ELF-1 (cell line): Measurements from ENCODE around the gene PLCH1.

Experiments used
- DNase-seq: peaks from one replicate; pipeline ENCODE4 v3.0.0-alpha.2; 2016; ENCODE audit warnings: low read depth, low spot score

Gene PLCH1

DNA sequence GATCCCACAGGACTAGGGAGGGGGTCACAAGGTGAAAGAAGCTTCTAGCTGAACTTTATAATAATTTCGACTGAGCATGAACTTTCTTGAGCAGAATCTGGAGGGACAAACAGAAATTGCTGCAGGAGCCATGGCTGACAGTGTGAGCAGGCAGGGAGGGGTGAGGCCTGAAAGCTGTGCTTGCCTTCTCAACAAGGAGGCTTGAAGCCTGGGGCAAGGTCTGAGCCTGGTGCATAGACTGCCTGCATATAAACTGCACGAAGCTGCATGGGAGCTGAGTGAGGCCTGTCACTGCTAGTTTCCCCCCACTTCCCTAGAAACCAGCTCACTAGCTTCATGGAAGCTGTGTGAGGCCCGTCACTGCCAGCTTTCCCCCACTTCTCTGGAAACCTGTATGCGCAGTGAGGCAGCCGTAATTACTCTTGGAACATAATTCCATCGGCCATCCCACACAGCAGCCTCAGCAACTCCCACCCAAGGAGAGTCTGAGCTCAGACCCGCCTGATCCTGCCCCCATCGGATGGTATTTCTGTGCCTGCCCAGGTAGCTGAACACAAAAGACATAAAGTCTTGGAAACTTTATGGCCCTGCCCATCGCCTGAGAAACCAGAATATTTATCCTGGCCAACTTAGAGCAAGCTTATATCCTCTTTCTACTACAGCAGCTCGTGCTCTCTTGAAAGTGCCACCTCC is 136.5 kb downstream of the PLCH1 start:
- peak; percentile 60 for DNase-seq

DNA sequence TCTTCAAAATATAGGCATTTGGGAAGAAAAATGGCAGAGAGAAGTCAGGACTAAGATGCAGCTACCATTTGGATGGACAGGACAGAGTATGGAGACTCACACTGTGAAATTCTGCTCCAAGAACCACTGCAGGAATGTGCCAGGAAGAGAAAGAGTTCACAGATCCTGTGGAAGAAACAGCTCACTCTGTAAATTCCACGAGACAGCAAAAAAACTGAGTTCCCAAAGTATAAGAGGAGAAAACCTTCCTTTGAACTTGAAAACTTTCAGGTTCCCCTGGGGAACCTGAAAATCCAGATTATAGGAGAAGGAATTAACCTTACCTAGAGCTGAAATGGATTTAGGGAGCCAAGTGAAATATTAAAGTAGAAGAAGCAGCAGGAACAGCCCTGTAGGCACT is 137.1 kb downstream of the PLCH1 start:
- no peak for DNase-seq

DNA sequence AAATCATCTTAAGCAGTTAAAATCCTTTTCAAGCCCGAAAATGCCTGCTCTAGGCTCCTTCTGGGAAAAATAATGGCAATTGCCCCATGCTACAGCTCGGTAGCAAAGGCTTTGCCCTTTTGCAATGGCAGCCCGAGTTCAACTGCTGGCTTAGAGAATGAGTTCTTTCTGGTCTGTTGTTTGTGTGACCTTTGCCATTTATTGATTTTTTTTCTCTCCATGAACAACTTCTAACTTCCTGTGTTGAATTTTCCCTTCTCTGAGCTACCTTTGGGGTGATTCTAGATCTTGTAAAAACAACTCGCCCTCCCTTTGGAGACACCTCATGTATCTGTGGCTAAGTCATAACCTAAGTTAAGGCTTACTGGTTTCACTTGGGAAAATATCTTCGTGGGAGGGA is 139.3 kb downstream of the PLCH1 start:
- DNase-seq = no peak

DNA sequence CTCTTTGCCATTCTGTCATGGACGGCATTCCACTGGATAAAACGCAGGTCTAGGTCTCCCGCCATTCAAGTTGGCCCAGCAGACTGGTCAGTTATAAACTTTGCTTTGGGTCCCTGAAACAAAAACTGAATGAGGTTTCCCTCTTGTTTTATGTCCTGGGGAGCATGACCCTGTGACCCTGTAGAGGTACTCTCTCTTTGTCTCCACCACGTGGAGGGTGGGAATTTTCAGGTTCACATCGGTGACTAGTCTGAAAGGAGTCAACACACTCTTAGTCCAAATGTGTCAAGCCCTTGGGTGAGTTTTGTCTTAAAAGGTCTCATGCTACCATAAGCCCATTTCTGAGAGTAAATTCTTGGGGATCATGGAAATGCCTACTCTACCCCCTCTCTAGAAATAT is 139.9 kb downstream of the PLCH1 start:
- peak; percentile 21 for DNase-seq

DNA sequence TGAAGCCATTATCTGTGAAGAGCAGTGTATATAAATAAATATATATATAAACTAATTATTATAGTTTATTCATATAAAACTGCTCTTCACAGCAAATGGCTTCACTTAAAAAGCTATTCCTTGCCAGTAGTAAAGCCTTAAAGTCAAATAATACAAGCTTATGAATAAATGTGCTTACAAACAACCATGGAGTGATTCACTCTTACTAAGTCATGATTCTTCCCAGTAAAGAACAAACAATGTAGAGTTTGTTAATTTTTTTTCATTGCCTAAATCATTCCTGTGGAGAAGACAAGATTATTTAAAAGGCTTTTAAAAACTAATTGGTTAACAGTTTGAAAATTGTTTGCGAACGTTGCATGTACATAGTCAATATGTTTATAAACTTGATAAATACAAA is 140.7 kb downstream of the PLCH1 start:
- DNase-seq = no peak

DNA sequence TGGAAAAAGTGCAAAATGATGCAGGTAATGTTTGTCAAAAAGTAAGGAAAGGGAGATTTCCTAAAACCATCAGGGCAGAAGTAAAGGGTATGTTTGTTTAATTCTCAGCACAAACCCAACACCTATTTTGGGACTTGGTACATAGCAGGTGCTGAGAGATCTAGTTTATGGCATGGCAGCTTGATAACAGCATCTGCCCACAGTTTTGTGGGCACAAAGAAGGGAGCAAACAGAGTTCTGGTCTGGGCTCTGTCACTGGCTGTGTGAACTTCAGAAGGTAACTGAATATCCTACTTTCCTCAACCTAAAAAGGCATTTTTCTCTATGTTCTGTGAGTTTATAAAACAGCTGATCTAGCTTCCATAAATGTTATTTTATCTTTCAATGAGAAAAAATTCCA is 141.6 kb downstream of the PLCH1 start:
- no peak for DNase-seq

DNA sequence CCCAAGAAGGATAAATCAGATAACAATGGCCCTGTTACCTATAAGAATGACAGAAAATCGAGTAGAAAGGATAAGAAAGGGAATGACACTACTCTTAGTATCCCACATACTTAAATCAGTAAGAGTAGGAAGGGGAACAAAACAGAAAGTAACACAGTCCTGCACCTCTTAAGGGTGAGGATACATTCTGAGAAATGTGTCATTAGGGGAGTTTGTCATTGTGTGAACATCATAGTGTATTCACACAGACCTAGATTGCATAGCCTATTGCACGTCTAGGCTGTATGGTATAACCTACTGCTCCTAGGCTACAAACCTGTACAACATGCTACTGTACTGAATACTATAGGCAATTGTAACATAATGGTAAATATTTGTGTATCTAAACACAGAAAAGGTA is 142.6 kb downstream of the PLCH1 start:
- DNase-seq = no peak

DNA sequence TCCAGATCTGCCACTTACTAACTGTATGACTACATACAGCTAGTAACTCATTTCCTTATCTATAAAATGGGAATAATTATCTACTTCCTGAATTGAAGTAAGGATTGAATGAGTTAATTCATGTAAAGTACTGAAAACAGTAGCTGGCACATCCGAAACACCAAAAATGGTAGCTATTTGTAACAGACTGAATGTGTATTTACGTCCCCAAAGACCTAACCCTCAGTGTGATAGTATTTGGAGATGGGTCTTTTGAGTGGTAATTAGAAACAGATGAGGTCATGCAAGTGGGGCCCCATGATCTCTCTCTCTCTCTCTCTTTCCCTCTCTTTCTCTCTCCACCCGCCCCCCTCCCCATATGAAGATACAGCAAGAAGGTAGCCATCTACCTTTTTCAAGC is 146.2 kb downstream of the PLCH1 start:
- DNase-seq = no peak

DNA sequence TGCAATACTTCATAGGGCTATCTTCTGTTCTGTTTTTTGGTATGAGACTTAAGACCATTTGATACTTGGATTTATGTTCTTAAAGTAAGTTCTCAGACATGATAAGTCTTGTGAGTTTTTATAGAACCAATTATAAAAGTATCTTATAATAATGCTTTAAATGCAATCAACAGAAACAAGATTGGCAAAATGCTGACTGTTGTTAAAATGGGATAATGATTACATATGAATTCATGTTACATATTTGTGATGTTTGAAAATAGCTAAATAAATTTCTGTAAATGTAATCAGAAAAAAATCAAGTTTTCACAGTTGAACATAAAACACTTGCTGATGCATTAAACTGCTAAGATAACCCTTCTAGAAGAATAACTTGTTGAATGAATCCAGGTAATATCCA is 148.3 kb downstream of the PLCH1 start:
- DNase-seq = no peak

DNA sequence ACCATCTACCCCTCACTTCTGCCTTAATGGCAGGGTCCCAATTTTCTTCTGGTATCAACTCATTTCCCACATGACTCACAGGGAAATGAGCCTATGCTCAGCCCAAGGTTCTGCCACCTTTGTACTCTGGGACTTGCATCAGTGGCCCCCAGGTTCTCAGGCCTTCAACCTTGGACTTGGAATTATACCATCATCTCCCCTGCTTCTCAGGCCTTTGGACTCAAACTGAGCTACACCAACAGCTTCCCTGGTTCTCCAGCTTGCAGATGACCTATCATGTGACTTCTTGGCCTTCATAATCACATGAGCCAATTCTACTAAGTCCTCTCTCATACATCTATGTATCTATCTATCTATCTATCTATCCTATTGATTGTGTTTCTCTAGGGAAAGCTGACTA is 149.5 kb downstream of the PLCH1 start:
- DNase-seq = no peak

DNA sequence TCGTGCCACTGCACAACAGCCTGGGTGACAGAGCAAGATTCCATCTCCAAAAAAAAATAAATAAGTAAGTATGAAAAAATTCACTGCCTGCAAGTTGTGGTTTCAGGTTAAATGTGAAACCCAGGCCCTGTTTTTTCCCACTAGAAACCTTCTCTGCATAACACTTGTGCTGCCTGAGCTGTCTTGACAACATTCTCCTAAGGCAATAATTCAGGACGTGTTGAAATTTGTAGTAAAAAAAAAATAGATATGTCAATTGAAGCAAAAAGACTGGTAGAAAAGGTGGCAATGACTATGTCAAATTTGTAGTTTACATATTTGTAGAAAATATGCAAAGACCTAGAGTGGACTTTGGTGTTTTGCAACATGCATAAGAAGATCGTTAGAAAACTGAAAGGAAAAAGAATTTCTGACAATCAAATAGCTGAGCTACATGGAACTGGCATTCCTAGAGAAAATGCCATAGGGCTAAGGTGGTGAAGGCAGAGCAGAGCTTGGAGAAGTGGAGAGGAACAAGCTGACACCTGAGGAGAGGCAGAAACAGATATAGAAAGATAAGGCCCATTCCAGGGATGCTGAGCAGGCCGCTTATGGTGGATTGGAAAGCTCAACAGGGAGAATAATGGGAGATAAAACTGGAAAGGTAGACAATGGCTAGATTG is 150.2 kb downstream of the PLCH1 start:
- DNase-seq = peak; percentile 40

DNA sequence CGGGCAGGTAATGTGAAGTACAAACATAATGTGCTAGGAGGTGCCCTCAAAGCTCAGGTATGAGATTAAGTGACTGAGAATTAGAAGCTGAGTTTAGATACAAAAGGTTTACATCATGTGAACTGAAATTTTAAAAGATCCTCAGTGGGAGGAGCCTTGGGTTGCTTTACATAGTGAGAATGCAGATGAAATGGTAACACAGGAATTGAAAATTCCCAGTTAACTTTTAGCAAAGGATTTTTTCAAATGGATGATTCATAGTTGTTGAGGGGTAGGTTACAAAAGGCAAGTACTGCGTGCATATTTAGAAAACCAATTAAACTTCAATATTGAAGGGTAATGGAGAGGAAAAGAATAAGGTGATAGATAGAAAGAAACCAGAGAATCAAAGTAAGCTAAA is 157.3 kb downstream of the PLCH1 start:
- no peak for DNase-seq

DNA sequence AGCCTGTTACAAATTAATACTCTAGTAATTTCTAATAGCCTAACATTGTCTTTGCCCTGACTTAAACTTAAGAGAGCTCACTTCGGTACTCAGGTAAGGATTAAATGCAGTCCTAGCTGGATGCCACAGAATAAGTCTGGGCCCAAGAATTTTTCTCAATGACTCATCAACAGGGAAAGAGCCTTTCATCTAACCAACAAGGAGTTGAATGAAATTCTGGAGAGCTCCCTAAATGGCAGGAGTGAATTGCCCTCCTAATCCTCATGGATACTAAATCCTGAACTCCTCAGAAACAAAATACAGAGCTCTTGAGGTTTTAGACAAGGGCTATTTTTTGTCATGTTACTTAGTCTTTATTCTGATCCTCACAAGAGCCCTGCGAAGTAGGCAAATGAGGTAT is 159.5 kb downstream of the PLCH1 start:
- peak; percentile 41 for DNase-seq

DNA sequence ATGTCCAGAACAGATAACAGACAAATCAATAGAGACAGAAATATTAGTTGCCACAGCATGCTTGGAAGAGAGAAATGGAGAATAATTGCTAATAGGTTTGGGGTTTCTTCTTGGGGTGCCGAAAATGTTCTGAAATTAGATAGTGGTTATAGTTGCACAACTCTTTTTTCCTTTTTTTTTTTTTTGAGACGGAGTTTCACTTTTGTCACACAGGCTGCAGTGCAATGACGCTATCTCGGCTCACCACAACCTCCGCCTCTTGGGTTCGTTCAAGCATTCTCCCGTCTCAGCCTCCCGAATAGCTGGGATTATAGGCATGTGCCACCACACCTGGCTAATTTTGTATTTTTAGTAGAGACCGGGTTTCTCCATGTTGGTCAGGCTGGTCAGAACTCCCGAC is 163.3 kb downstream of the PLCH1 start:
- no peak for DNase-seq

DNA sequence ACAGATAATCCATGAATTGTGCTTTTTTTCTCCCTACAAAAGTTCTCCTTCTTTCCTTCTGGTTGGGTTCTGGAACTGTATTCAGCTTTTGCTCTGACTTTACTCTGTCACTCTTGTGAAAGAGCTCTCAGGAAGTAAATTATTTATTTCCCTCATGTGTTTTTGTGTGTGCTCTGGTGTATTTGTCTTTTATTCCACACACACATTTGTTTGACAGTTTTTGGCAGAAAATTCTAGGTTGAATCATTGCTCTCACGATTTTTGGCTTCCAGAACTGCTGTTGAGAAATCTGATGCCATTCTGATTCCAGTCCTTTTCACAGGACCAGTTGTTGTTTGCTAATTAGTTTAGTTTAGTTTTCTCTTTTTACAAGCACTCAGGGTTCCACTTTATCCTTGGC is 172.8 kb downstream of the PLCH1 start:
- no peak for DNase-seq

DNA sequence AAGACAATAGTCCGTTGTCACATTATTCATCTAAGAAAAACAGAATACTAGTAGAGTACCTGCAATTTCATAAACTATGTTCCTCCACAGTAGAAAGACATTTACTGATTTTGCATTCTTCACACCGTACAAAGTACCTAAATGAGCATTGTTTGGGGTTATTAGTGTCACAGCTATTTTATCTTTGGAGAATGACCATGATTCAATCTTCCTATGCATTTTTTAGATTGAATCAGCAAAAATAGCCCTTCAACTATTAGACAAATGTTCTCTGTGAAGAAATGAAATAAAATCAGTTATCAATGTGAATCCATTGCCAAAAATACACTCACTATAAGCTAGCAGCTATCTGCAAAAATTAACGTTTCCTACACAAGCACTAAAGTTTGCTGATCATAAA is 176.6 kb downstream of the PLCH1 start:
- DNase-seq = no peak

DNA sequence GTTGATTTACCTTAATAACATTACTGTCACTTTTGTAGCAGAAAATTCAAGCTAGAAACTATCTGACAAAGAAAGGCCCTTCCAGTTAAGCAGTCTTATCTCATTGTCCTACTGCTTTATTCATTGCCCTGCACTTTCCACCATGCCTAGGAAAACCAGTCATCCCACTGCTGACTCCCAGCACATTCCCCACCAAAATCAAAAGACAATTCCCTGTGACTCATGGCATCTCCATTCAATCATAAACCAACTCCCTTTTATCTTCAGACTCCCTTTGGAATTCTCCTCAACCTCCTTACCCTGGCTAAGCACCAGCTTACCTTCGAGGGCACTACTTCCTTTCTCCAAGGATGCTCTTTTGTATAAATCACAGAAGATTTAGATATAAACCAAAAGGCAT is 184.3 kb downstream of the PLCH1 start:
- peak; percentile 62 for DNase-seq

DNA sequence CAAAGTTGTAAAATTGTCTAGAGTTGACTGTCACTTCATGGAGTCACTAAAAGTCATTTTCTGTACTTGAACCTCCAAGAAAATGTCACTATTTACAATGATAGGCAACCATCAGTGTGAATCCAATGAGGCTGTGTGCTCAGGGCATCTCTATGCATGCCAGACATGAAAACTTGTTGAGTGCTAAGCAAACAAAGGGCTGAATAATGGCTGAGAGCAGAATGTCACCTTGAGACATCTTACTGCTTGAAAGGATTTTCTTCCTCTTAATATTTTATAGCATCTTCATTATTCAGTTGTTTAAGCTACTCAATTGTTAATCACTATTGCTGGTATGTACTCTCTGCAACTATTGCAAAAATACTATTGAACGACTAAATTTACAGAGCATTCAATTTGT is 184.7 kb downstream of the PLCH1 start:
- DNase-seq = no peak

DNA sequence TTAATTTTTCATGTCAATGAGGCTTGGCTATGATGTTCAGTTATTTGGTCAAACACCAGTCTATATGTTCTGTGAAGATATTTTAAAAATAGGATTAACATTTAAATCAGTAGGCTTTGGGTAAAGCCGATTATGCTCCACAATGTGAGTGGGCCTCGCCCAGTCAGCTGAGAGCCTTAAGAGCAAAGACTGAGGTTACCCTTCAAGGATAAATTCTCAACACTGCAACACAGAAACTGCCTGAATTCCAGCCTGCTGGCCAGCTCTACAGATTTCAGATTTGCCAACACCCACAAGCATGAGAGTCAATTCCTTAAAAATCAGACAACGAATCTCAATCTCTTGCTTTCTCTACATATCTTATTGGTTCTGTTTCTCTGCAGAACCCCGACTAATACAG is 188.3 kb downstream of the PLCH1 start:
- DNase-seq = no peak

DNA sequence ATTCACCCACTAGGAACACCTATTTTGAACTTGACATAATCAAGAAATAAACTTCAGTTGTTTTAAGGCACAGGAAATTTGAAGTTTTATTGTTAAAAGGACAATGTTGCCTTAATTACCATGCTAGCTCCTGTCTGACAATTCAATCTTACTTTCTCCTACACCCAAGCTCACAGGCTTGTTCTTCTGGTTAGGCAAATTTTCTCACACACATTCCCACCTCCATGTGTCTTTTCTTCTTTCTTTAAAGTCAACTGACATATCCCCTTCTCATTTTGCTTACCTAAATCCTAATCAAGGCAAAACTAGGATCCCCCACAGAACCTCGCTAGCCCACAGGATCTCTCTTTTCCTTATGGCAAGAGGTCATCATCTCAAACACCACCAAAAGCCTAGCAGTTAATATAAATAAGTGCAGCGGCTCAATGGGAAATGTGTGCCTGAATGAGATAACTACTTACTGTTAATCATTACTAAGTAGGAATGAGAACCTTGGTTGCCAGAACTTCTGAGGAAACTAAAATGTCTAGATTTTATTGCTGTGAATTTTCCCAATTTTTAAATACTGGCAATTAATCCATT is 189.3 kb downstream of the PLCH1 start:
- DNase-seq = no peak

DNA sequence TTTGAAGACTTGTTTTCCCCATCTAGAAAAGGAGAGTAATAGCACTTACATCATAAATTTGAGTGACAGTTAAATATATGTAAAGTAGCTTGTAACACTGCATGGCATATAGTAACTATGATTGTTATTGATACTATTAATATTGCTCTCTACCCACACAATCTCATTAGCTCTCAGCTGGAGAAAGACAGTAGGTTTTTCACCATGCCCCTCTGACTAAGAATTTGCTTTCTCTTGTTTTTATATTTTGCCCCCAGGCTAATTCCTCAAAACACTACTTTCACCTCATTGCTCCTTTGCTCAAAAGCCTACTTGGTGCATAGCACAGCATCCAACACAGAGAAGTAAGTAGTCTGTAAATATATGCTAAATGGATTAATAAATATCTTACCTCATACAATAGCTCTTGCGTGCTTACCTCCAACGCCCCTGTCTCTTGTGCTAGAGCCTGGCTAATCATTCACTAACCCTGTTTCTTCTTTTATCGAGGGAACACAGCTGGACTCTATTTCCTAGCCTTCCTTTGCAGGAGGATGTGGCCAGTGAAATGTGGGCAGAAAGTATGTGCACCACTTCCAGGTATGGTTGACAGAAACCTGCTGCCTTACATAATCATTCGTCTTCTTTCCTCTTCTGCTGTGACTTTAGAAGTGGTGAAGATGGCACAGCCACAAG is 190.0 kb downstream of the PLCH1 start:
- DNase-seq = no peak

DNA sequence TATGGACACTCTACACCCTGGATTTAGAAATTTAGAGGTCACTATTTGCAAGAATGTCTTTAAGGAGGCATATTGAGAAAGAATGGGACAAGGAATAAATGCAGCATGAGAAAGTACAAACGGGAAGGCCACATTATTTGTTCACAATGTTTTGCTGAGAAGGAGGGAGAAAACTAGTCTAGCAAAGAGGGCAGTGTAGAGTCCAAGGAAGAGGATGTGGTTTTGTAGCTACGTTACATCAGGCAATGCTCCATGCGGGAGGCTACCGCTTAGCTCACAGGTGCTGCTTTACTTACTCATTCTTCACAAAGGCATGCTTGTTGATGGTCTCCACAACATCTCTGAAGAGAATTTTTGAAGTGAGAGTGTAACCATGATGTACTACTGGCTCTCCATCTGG is 191.1 kb downstream of the PLCH1 start:
- DNase-seq = no peak

DNA sequence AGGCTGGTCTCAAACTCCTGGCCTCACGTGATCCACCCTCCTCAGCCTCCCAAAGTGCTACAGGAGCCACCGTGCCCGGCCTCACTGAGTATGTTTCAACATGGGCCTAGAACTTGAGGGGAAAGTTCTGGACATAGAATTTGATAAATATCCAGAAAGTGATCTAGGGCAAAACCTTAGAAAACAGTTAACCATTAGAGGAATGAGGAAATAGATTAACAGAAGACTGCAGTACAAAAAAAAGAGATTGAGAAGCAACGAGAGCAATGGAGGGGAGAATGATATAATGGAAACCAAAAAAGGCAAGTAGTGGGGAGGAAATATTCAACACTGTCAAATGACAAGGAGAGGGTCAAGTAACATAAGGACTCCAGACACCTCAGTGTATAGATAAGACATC is 191.5 kb downstream of the PLCH1 start:
- DNase-seq = no peak
